ENCODE measurements around the gene RIMBP2.

DNA sequence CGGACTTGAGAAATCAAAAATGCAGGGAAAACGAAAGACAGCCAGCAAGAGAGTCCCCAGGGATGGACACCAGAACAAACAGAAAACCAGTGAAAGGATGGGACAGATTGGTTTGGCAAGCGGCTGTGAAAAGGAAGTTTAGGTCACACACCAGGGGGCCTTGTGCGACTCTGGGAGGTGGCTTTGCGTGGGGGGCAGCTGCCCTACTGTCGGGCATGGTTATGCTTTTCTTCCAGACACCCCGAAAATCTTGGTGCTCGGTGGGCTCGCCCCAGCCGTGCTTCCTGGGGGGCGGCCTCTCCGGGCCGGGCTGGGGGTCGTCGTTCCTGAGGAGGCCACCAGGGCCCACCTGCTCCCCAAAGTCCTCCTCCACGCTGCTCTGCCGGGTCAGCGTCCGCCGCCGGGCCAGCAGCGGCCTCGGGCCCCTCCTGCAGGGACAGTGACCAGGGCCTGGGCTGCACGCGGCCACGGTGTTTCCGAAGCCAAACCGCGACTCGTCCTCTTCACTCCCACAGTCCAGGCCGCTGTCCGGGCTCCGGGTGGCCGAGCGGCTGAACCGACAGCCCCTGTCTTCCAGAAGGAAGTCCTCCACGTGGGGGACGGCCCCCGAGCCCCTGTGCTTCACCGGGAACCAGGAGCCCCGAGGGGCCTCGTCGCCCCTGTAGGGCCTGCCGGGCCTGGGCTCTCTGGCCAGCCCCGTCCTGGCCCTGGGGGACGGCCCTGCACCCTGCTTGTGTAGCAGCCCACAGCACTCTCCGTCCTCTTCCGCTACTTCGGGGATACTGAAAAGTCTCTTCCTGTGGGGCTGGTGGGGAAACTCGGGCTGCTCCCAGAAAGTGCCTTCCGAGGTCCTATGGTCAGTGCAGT is 291.9 kb downstream of the RIMBP2 start:
- TF ChIP-seq ETS1 (IDR thresholded peaks at IDR 0.05) (no peak), CTCF (conservative IDR thresholded peaks at IDR 0.05; ENCODE audit: low read depth in 2 of 2) (no peak), CREB1 (CRISPR knock-in tag; IDR thresholded peaks at IDR 0.05; ENCODE audit: low read depth) (no peak), REST (IDR thresholded peaks at IDR 0.05; ENCODE audit: unreplicated experiment) (no peak), ZNF114 (CRISPR knock-in tag; IDR thresholded peaks at IDR 0.05) (no peak), POLR2AphosphoS5 (IDR thresholded peaks at IDR 0.05; ENCODE audit: low read depth) (no peak), EZH2phosphoT487 (IDR thresholded peaks at IDR 0.05; ENCODE audit: unreplicated experiment) (no peak)
